Lower leg skin (tissue), 4 donors: ENCODE results near the gene ABCA6. TPM values are rescaled to one million over a fixed set of nuclear protein-coding genes. Genes with fewer than 3 reads are reported as not detected.

Experiments
- DNase-seq, 2 donors: peaks; one replicate each; pipeline ENCODE4 v3.0.0-alpha.2; 2019; ENCODE audit warnings: low spot score in 2 of 2
- H3K4me3 ChIP-seq: fragments of 200-600 bp; sonication (generic); 2 replicates; pipeline ENCODE4 v1.5.1; 2017; ENCODE audit warnings: mild to moderate bottlenecking, low read depth; ENCODE audit not compliant: poor library complexity, severe bottlenecking
- CTCF ChIP-seq, 3 donors: fragments of 450-650 bp; IDR thresholded peaks; one replicate each; pipeline ENCODE4 v1.5.1; 2016; ENCODE audit warnings: antibody characterized with exemption in 3 of 3, mild to moderate bottlenecking in 3 of 3, moderate library complexity in 2 of 3
- POLR2A ChIP-seq, 2 donors: fragments of 450-650 bp; IDR thresholded peaks; one replicate each; pipeline ENCODE4 v1.6.1; 2016 to 2017; ENCODE audit warnings: antibody characterized with exemption in 2 of 2, mild to moderate bottlenecking in 1 of 2, moderate library complexity in 1 of 2
- WGBS, 2 donors: methylation state at CpG; one replicate each; pipeline ENCODE4 v1.1.5; 2018; 5-methylcytosine and 5-hydroxymethylcytosine counted together
- intact Hi-C: fragments of 100-400 bp; cut with DNase I; formaldehyde crosslinking; loops from one replicate; pipeline ENCODE4 v1.15.0; 2023; ENCODE audit warnings: low total_unique reads
- total RNA-seq, 4 donors: library from RNA; depleted of rRNA; stranded (reverse); fragments of >200 nt; gene quantifications; one replicate each; pipeline ENCODE4 v1.1.0, GENCODE V29; 2016

The ABCA6 gene
- total RNA-seq, 4 donors from 2014 or later, result 16.3 to 29.0 (median 16.8) TPM

GRCh38 chr17:69067274-69068047 is 74.2 kb downstream of the ABCA6 start:
- WGBS, 2 donors, result 93 to 94% methylated on average over 4 of the region's 4 CpGs

GRCh38 chr17:69066482-69066881 is 75.2 kb downstream of the ABCA6 start:
- TF ChIP-seq POLR2A (IDR thresholded peaks at IDR 0.05) (no peak), CTCF (IDR thresholded peaks at IDR 0.05) (no peak)
- 79 to 80% methylated on average over 7 of the region's 7 CpGs for WGBS, 2 donors
- no peak overlapping the region for H3K4me3 ChIP-seq
- intact Hi-C loops, result no loop called here
- no peak for DNase-seq

More at GRCh38 chr17:69067274-69068047, 74.2 kb downstream of the ABCA6 start:
- no peak for TF ChIP-seq POLR2A (IDR thresholded peaks at IDR 0.05)
- no peak for TF ChIP-seq CTCF (IDR thresholded peaks at IDR 0.05)
- intact Hi-C loops, result no loop called here
- H3K4me3 ChIP-seq, result no peak overlapping the region
- no peak for DNase-seq

GRCh38 chr17:69065113-69065512 is 76.6 kb downstream of the ABCA6 start:
- no peak for DNase-seq
- TF ChIP-seq CTCF (IDR thresholded peaks at IDR 0.05), result no peak
- TF ChIP-seq POLR2A (IDR thresholded peaks at IDR 0.05), result no peak
- no peak overlapping the region for H3K4me3 ChIP-seq
- intact Hi-C loops, result no loop called here

GRCh38 chr17:69064476-69064875 is 77.2 kb downstream of the ABCA6 start:
- 53 to 79% methylated on average over 1 of the region's 1 CpG for WGBS, 2 donors
- intact Hi-C loops, result no loop called here
- TF ChIP-seq POLR2A (IDR thresholded peaks at IDR 0.05) (no peak), CTCF (IDR thresholded peaks at IDR 0.05) (no peak)
- H3K4me3 ChIP-seq, result no peak overlapping the region
- DNase-seq, result no peak

- intact Hi-C loops, result no loop called here
- no peak overlapping the region for H3K4me3 ChIP-seq
- TF ChIP-seq CTCF (IDR thresholded peaks at IDR 0.05) (no peak), POLR2A (IDR thresholded peaks at IDR 0.05) (no peak)
- 83 to 94% methylated on average over 2 of the region's 2 CpGs for WGBS, 2 donors
- DNase-seq, result no peak
Measured at GRCh38 chr17:69064001-69064400, 77.7 kb downstream of the ABCA6 start.
